C4-2B (cell line): ENCODE measurements around the gene GPR37.

Experiments
- CTCF ChIP-seq: fragments of 450-650 bp; conservative IDR thresholded peaks from 2 replicates; pipeline ENCODE4 v1.5.1; 2017; ENCODE audit warnings: mild to moderate bottlenecking
- ZFX ChIP-seq: fragments of 450-650 bp; IDR thresholded peaks from 2 replicates; pipeline ENCODE4 v1.6.1; 2017

- TF ChIP-seq CTCF (no peak), ZFX (no peak)
These were observed 17.7 kb upstream of the GPR37 start for GRCh38 chr7:124783271-124783670.
